ENCODE measurements around the gene NPR3. TPM values are rescaled to one million over a fixed set of nuclear protein-coding genes. Genes with fewer than 3 reads are reported as not detected.

Gene NPR3
- total RNA-seq, 4 donors from 2014 or later = 7.6 to 51.2 (median 20.6) TPM

GRCh38 chr5:32783661-32784060, 72.5 kb downstream of the NPR3 start:
- Histone ChIP-seq H3K4me1 (no peaks in the 10 kb centered on the region), H3K9me3 (no peaks in the 10 kb centered on the region), H3K27ac (no peak overlapping the region), H3K4me3 (no peak overlapping the region), H3K36me3 (no peaks in the 10 kb centered on the region), H3K27me3 (no peaks in the 10 kb centered on the region)
- intact Hi-C loops (cut with DNase I; ENCODE audit: low total_unique reads) = no loop called here
- DNase-seq = no peak
- TF ChIP-seq POLR2A (IDR thresholded peaks at IDR 0.05) (no peak), CTCF (IDR thresholded peaks at IDR 0.05) (no peak)

- intact Hi-C loops (cut with DNase I; ENCODE audit: low total_unique reads) = no loop called here
- H3K27ac ChIP-seq = no peak overlapping the region
Measured at GRCh38 chr5:32785611-32786254, 74.6 kb downstream of the NPR3 start.

GRCh38 chr5:32786311-32786710, 75.2 kb downstream of the NPR3 start:
- no peak for DNase-seq
- intact Hi-C loops (cut with DNase I; ENCODE audit: low total_unique reads) = no loop called here
- Histone ChIP-seq H3K4me1 (no peaks in the 10 kb centered on the region), H3K9me3 (no peaks in the 10 kb centered on the region), H3K4me3 (no peak overlapping the region), H3K27me3 (no peaks in the 10 kb centered on the region), H3K36me3 (no peaks in the 10 kb centered on the region), H3K27ac (no peak overlapping the region)
- TF ChIP-seq CTCF (IDR thresholded peaks at IDR 0.05) = no peak
- TF ChIP-seq POLR2A (IDR thresholded peaks at IDR 0.05) = no peak

More at GRCh38 chr5:32785611-32786254, 74.6 kb downstream of the NPR3 start:
- no peak for DNase-seq
- H3K4me1 ChIP-seq = no peaks in the 10 kb centered on the region
- H3K9me3 ChIP-seq = no peaks in the 10 kb centered on the region
- no peaks in the 10 kb centered on the region for H3K36me3 ChIP-seq
- no peak overlapping the region for H3K4me3 ChIP-seq
- H3K27me3 ChIP-seq = no peaks in the 10 kb centered on the region
- TF ChIP-seq CTCF (IDR thresholded peaks at IDR 0.05) = no peak
- TF ChIP-seq POLR2A (IDR thresholded peaks at IDR 0.05) = no peak

- no peak for DNase-seq
- TF ChIP-seq POLR2A (IDR thresholded peaks at IDR 0.05) = no peak
- TF ChIP-seq CTCF (IDR thresholded peaks at IDR 0.05) = no peak
- no peak overlapping the region for H3K4me3 ChIP-seq
- H3K4me1 ChIP-seq = no peaks in the 10 kb centered on the region
- intact Hi-C loops (cut with DNase I; ENCODE audit: low total_unique reads) = no loop called here
- no peaks in the 10 kb centered on the region for H3K27me3 ChIP-seq
- no peak overlapping the region for H3K27ac ChIP-seq
- H3K36me3 ChIP-seq = no peaks in the 10 kb centered on the region
- H3K9me3 ChIP-seq = no peaks in the 10 kb centered on the region
Measured at GRCh38 chr5:32790411-32790951, 79.4 kb downstream of the NPR3 start.

GRCh38 chr5:32791536-32792243, 80.6 kb downstream of the NPR3 start:
- Histone ChIP-seq H3K36me3 (no peaks in the 10 kb centered on the region), H3K9me3 (no peaks in the 10 kb centered on the region), H3K27ac (no peak overlapping the region), H3K4me1 (no peaks in the 10 kb centered on the region), H3K27me3 (no peaks in the 10 kb centered on the region), H3K4me3 (no peak overlapping the region)
- no peak for TF ChIP-seq CTCF (IDR thresholded peaks at IDR 0.05)
- no peak for TF ChIP-seq POLR2A (IDR thresholded peaks at IDR 0.05)
- DNase-seq = no peak
- intact Hi-C loops (cut with DNase I; ENCODE audit: low total_unique reads) = no loop called here
